ENCODE measurements around the gene USP40. TPM values are rescaled to one million over a fixed set of nuclear protein-coding genes. Genes with fewer than 3 reads are reported as not detected.
A peak's percentile ranks its signal among the peaks of the same experiment; 100 is the strongest.

USP40 gene
- total and polyA plus RNA-seq, 9 donors, result 18.0 to 44.6 (median 36.1) TPM

DNA sequence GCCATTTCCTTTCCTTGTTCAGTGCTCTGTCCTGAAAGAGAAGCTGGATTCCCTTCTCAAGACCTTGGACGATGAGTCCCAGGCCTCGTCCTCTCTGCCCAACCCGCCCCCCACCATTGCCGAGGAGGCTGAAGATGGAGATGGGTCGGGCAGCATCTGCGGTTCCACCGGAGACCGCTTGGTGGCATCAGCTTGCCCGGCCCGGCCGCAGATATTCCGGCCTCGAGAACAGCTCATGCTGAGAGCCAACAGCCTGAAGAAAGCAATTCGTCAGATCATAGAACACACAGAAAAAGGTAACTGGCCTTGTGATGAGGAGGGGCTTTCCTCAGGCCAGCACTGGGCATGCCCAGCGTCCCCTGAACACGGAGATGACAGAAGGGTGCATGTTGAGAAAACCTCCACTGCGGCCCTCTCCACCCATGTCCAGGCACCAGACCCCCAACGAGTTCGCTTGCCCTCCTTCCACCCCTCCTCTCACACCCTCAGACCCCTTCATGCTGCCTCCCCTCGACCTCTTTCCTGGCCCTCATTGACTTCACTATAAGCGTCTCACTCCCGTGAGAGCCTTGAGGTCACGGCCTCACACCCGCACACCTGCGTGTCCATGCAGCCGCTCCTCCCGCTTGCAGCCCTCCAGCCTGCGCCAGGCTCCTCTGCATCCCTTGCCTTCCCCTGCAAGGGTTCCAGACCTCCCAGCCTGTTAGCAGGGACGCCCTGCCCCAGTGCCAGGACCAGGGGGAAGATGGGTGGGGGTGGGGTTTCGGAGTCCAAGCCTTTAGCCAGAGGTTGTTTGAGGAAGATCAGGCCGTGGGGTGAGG, 117.3 kb downstream of the USP40 start:
- no peaks in the 10 kb centered on the region for H3K27me3 ChIP-seq
- H3K4me1 ChIP-seq (ENCODE audit: insufficient read depth), result peaks cover 7% of the 10 kb centered on the region
- H3K27ac ChIP-seq, result no peak overlapping the region
- TF ChIP-seq POLR2A (IDR thresholded peaks at IDR 0.05), result no peak
- TF ChIP-seq, protein P1, sequence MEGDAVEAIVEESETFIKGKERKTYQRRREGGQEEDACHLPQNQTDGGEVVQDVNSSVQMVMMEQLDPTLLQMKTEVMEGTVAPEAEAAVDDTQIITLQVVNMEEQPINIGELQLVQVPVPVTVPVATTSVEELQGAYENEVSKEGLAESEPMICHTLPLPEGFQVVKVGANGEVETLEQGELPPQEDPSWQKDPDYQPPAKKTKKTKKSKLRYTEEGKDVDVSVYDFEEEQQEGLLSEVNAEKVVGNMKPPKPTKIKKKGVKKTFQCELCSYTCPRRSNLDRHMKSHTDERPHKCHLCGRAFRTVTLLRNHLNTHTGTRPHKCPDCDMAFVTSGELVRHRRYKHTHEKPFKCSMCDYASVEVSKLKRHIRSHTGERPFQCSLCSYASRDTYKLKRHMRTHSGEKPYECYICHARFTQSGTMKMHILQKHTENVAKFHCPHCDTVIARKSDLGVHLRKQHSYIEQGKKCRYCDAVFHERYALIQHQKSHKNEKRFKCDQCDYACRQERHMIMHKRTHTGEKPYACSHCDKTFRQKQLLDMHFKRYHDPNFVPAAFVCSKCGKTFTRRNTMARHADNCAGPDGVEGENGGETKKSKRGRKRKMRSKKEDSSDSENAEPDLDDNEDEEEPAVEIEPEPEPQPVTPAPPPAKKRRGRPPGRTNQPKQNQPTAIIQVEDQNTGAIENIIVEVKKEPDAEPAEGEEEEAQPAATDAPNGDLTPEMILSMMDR (IDR thresholded peaks at IDR 0.05), result peak; percentile 29 to 42 (median 41)
- H3K4me3 ChIP-seq, result no peak overlapping the region
- H3K36me3 ChIP-seq, result no peaks in the 10 kb centered on the region
- DNase-seq, result peak in 3 of 5 donors; percentile 46 to 69 (median 58)
- 59 to 62% (median 62%) methylated on average over 31 of the region's 31 CpGs for WGBS, 3 donors
- intact Hi-C loops (cut with DNase I), result loop anchor here (5.0 to 10.0 kb wide), 5 partner anchors 64 to 194 kb away; partner anchors contain the start of genes ATG16L1 (in 2 of the 4) and DGKD (in 2 of the 4)
- no peaks in the 10 kb centered on the region for H3K9me3 ChIP-seq

DNA sequence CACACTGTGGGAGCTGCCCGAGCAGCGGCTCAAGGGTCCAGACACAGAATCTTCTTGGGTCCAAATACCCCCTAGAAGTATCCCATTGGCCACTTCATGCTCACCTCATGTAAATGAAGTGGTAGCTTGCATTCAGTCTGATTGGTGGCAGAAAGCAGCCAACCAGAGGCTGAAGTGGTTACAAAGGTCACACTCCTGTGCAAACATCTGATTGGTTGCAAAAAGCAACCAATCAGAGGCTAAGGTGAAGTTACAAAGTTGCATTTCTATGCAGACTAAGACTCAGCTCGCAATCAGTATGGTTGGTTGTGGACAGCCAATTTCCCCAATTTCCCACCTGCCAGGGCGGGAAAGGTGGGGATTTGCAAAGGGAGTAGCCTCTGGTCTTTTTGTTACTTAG, 118.0 kb downstream of the USP40 start:
- Histone ChIP-seq H3K27ac (peak overlapping the region in 1 of 2 donors; percentile 50), H3K4me1 (ENCODE audit: insufficient read depth) (peaks cover 7% of the 10 kb centered on the region), H3K9me3 (no peaks in the 10 kb centered on the region), H3K4me3 (no peak overlapping the region), H3K27me3 (no peaks in the 10 kb centered on the region), H3K36me3 (no peaks in the 10 kb centered on the region)
- TF ChIP-seq POLR2A (IDR thresholded peaks at IDR 0.05) (no peak), EP300 (IDR thresholded peaks at IDR 0.05) (no peak)
- TF ChIP-seq, protein P1 (IDR thresholded peaks at IDR 0.05), result no peak
- 76 to 84% (median 81%) methylated on average over 4 of the region's 4 CpGs for WGBS, 3 donors
- intact Hi-C loops (cut with DNase I), result loop anchor here (5.0 to 10.0 kb wide), 5 partner anchors 64 to 194 kb away; partner anchors contain the start of genes ATG16L1 (in 2 of the 4) and DGKD (in 2 of the 4)
- peak in 2 of 5 donors; percentile 14 to 18 for DNase-seq

DNA sequence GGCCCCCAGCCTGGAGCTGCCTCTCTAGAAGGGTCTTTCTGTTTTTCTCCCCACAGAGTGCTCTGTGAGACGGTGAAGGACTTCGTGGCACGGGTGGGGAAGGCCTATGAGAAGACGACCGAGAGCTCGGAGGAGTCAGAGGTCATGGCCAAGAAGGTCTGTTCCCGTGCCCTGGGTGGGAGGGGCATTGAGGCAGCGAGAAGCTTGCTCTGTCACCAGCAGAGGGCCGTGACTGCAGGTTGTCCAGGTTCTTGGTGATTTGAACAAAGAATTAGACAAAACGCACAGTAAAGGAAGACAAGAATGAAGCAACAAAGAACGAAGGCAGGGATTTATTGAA, 118.4 kb downstream of the USP40 start:
- Histone ChIP-seq H3K4me3 (no peak overlapping the region), H3K9me3 (no peaks in the 10 kb centered on the region), H3K4me1 (ENCODE audit: insufficient read depth) (peaks cover 7% of the 10 kb centered on the region), H3K27me3 (no peaks in the 10 kb centered on the region), H3K36me3 (no peaks in the 10 kb centered on the region), H3K27ac (peak overlapping the region in 1 of 2 donors; percentile 50)
- WGBS, 3 donors, result 37 to 63% (median 48%) methylated on average over 11 of the region's 11 CpGs
- intact Hi-C loops (cut with DNase I), result loop anchor here (5.0 to 10.0 kb wide), 5 partner anchors 63 to 193 kb away; partner anchors contain the start of genes ATG16L1 (in 2 of the 4) and DGKD (in 2 of the 4)
- peak in 1 of 5 donors; percentile 53 for DNase-seq
- TF ChIP-seq, protein P1 (IDR thresholded peaks at IDR 0.05), result no peak
- TF ChIP-seq EP300 (IDR thresholded peaks at IDR 0.05) (no peak), POLR2A (IDR thresholded peaks at IDR 0.05) (no peak)

DNA sequence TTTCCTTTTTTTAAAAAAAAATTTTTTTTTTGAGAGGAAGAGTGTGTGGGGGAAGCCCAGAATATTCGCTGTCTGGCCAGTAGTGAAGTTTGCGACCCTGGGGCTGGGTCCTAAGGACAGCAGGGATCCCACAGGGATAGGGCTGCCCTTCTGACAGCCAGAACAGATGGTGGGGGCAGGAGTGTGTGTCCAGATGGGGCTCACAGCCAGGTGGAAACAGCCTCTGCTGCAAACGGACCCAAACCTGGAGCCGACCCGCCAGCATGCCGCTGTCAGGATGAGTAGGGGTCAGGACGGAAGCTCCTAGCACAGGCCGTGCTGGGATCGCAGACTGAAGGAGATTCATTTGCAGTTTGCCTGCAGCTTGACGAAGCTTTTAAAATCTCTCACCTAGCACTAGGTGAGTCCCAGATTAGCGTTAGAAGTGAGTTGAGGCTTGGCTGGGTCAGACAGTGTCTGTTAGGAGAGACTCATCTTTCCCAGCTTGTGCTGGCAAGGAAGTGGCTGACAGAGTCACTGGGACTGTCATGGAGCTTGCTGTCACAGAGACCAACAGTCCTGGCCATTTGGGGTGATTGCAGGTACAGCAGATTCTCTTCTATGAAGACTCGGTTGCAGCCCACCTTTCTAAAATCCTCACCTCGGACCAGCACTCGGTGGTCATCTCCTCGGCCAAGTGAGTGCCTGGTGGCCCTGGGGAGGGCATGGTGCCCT, 118.9 kb downstream of the USP40 start:
- peaks cover 7% of the 10 kb centered on the region for H3K4me1 ChIP-seq (ENCODE audit: insufficient read depth)
- H3K27ac ChIP-seq, result peak overlapping the region in 1 of 2 donors; percentile 50
- no peak overlapping the region for H3K4me3 ChIP-seq
- no peaks in the 10 kb centered on the region for H3K9me3 ChIP-seq
- peak in 3 of 5 donors; percentile 20 to 49 (median 35) for DNase-seq
- no peaks in the 10 kb centered on the region for H3K27me3 ChIP-seq
- intact Hi-C loops (cut with DNase I), result loop anchor here (5.0 to 10.0 kb wide), 5 partner anchors 63 to 193 kb away; partner anchors contain the start of genes ATG16L1 (in 2 of the 4) and DGKD (in 2 of the 4)
- H3K36me3 ChIP-seq, result no peaks in the 10 kb centered on the region
- 62 to 82% (median 65%) methylated on average over 15 of the region's 15 CpGs for WGBS, 3 donors
- TF ChIP-seq POLR2A (IDR thresholded peaks at IDR 0.05), result no peak
- TF ChIP-seq, protein P1 (IDR thresholded peaks at IDR 0.05), result no peak
- no peak for TF ChIP-seq EP300 (IDR thresholded peaks at IDR 0.05)

Data from ovary (tissue), 9 donors.